HG02571 (cell line): ENCODE data around the gene ALKBH1.
"Not testable (repeated sequence)": the region's sequence is repeated elsewhere in the genome, so short reads cannot be mapped to it uniquely, and the experiment has no call there.

Source experiments
- ATAC-seq: cut with Tn5 transposase; IDR thresholded peaks from one replicate; pipeline ENCODE4 v1.9.1; 2021; ENCODE audit warnings: mild to moderate bottlenecking, moderate library complexity; ENCODE audit not compliant: unreplicated experiment

Gene ALKBH1, protein sequence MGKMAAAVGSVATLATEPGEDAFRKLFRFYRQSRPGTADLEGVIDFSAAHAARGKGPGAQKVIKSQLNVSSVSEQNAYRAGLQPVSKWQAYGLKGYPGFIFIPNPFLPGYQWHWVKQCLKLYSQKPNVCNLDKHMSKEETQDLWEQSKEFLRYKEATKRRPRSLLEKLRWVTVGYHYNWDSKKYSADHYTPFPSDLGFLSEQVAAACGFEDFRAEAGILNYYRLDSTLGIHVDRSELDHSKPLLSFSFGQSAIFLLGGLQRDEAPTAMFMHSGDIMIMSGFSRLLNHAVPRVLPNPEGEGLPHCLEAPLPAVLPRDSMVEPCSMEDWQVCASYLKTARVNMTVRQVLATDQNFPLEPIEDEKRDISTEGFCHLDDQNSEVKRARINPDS

DNA sequence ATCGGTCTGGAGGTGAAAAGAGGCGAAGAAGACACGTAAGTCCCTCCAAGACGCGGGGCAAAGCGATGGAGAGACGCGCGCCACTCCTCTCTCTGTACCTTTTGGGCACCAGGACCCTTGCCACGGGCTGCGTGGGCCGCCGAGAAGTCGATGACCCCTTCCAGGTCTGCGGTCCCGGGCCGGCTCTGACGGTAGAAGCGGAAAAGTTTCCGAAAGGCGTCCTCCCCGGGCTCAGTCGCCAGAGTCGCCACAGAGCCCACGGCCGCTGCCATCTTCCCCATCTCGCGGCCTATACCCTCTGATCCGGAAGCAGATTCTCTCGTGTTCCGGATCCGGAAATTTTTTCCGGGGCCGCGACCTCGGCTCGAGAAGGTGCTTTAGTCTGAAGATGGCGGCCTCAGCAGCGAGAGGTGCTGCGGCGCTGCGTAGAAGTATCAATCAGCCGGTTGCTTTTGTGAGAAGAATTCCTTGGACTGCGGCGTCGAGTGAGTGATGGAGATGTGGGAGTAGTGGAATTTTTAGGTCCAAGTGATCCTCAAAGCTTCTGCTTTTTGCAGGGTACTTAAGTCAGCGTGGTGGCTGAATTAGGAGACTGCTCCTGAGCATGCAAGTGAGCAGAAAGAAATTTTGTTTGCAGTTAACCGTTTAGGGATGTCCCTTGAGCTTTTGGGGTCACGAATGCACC is at the start of gene ALKBH1, which contains the start of gene SLIRP:
ALKBH1 (minus strand) TSS at position 300 of the 685 bp plus-strand sequence; CDS start at position 281, 19 bp downstream.
SLIRP (plus strand) TSS at position 380 of the 685 bp plus-strand sequence; CDS start at position 389, 9 bp downstream.
- ATAC-seq, result peak; percentile 96

GRCh38 chr14:77752799-77753516 is 45.1 kb upstream of the ALKBH1 start:
- no peak for ATAC-seq

GRCh38 chr14:77752266-77752665 is 44.4 kb upstream of the ALKBH1 start:
- ATAC-seq, result no peak

- ATAC-seq, result not testable (repeated sequence)
Observed at GRCh38 chr14:77747425-77747824, 39.6 kb upstream of the ALKBH1 start.

DNA sequence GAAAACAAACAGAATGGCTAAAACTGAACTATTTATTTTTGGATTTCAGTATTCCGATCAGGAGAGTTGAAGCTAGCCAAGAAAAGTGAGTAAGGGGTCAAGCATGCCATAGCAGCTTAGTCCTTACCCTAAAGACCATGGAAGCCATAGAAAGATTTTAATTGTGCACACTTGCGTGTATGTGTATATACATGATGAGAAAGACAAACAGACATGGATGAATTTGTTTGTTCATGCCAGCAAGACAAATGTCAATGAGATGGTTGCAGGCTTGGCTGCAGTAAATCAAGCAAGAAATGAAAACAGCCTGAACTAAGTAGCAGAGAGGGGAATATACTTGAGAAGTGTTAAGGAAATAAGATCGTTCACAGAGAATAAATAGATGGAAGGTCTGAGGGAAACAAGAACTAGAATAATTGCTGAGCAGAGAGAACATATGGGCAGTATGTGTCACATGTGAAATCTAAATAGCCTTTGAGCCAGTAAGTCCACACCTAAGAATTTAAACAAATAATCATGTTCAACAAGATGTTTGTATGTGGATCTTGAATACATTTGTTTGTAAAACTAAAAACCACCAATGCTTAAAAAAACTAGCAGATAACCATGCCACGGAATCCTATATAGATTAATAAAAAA is 38.4 kb upstream of the ALKBH1 start:
- no peak for ATAC-seq

DNA sequence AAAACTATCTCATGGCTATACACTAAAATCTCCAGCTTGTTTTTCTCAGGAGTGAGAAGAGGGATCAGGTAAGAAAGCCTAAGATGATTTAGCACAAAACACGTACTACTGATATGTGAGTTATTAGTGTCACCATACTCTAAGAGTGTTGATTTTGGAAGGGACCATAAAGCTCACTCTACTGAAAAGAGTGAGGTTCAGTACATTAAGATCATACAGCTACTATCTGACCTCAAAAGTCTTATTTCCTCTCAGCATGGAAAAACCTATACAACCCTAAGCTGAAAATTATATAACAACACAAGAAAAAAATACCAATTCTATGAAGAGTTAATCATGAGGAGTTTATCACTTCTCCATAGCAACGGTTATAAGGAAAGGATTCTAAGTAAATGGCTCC is 33.6 kb upstream of the ALKBH1 start:
- ATAC-seq, result no peak

GRCh38 chr14:77738559-77739250 is 30.9 kb upstream of the ALKBH1 start:
- ATAC-seq, result no peak

- no peak for ATAC-seq
Observed at GRCh38 chr14:77730976-77731497, 23.2 kb upstream of the ALKBH1 start.

GRCh38 chr14:77722301-77722700 is 14.5 kb upstream of the ALKBH1 start:
- no peak for ATAC-seq

DNA sequence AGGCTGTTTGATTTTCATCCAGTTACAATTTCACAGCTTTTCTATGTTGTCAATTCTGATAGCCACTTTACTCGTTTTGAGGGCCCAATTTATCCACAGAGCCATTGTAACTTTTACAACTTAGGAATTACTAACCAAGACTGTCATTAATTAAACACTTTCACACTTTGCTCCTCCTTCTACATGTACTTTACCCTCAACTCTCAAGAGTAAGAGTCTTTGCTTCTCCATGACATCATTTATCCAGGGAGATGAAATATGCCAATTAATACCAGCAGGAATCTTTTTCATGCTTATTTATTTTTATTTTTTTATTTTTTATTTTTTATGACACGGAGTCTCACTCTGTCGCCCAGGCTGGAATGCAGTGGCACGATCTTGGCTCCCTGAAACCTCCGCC is 13.6 kb upstream of the ALKBH1 start:
- ATAC-seq, result no peak

DNA sequence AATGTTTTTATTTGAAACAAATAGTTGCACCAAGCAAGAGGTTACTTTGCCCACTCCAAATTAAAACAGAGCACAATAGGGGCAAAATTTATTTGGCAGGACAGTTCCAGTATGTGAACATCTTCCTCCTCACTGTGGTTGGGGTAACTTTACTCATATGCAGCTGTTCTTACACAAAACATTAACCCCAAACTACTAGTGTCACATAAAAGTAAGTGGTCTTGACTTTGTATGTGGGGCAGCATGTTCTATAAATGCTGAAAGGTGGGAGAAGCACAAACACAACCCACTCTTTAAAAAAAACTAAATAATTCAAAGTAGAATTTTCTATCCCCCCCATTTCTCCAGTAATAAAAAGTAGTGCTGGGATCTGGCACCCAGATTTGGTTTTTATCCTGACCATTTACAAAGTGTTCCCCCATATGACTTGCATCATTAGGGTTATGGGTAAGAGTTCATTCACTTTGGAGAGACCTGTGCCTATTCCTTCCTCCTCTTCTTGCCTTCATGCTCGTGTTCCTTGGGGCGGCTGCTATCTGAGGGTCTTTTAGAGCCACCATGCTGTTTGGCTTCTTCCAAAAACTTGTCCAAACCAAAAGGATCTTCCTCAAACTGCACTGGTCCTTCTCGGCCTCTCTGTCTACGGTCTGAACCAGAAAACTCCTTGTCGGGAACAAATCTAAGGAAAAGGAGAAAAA is 9.9 kb upstream of the ALKBH1 start:
- ATAC-seq, result no peak

DNA sequence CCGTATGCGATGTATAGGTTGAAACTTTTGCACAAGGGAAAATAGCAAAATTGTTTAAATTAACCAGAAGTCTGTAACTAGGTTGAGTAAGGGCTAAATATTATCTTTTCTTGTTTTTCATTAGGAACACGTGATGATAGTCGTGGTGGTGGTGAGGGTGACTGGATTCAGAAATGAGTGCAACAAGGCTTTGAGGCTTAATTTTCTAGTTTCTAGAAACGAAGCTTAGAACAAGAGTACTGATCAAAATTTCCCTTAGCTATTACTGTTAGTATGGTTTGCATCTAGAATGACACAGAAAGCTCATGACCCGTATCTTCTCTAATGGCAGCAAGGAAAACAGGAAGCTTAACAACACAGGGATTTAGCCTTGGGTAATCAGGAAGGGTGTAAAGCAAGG is 7.1 kb upstream of the ALKBH1 start:
- no peak for ATAC-seq

- no peak for ATAC-seq
Observed at GRCh38 chr14:77710364-77710763, 2.5 kb upstream of the ALKBH1 start.

GRCh38 chr14:77709412-77709811 is 1.6 kb upstream of the ALKBH1 start:
- no peak for ATAC-seq

- ATAC-seq, result no peak
Observed at GRCh38 chr14:77708749-77709148, 926 bp upstream of the ALKBH1 start.

GRCh38 chr14:77707355-77707723 is 484 bp downstream of the ALKBH1 start:
- ATAC-seq, result peak; percentile 34

DNA sequence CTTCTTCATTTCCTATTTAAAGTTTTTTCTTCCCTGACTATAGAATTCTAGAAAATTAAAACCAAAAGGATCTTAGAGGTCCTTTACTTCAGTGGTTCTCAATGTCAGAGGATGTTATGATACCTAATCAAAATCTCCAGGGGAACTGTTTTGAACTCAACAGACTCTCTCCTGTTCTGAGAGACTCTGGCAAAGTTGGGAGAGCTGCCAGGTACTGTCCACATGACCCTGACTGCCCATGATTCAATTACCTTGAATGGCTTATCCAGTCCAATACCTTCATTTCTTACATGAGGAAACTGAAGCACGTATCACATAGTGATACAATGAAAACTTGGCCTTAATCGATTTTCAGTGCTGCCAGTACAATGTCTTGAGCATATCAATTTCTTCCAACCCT is 16.6 kb downstream of the ALKBH1 start:
- no peak for ATAC-seq

DNA sequence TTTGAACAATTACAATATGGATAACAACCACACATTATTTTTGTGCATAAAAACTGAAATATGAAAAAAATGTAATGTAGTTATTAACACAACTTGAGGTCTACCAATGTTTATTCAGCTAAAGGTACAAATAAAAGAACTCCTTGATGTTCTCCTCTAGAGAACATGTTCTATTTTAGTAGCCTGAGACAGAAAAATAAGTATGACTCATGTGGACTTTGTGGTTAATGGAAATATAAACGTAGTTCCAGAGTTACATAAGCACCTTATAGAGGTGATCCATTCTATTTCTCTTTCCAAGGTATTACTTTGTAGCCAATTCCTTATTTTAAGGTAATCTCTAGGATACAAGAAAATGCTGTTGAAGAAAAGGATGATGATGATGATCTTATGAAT is 25.7 kb downstream of the ALKBH1 start:
- ATAC-seq, result no peak
